ENCODE results near the gene LDB2. TPM values are rescaled to one million over a fixed set of nuclear protein-coding genes. Genes with fewer than 3 reads are reported as not detected.

The LDB2 gene
- total RNA-seq, 1 experiment from 2014 or later, result not detected

GRCh38 chr4:16588149-16588548 is 310.3 kb downstream of the LDB2 start:
- CTCF ChIA-PET, result no interaction called here
- Histone ChIP-seq H3K27ac (ENCODE audit: low read length) (peak overlapping the region; percentile 67), H3K9ac (ENCODE audit: low read length) (peak overlapping the region; percentile 19; the same call in 1 of the 2 replicates), H2AFZ (ENCODE audit: low read length) (no peak overlapping the region), H3K9me3 (ENCODE audit: low read length) (no peaks in the 10 kb centered on the region), H3K36me3 (ENCODE audit: low read depth, low read length) (no peaks in the 10 kb centered on the region), H3K79me2 (ENCODE audit: low read length) (no peaks in the 10 kb centered on the region), H3K4me2 (ENCODE audit: low read length) (peak overlapping the region; percentile 17; the same call in 1 of the 2 replicates), H3K4me1 (ENCODE audit: insufficient read depth, low read length) (peaks cover 31% of the 10 kb centered on the region), H3F3A (ENCODE audit: low read length, unreplicated experiment) (no peaks in the 10 kb centered on the region), H3K4me3 (ENCODE audit: low read length) (no peak overlapping the region), H3K9me2 (replicated peaks; ENCODE audit: low read length) (no peaks in the 10 kb centered on the region), H3K27me3 (ENCODE audit: low read length) (no peaks in the 10 kb centered on the region), H4K20me1 (ENCODE audit: low read length) (no peaks in the 10 kb centered on the region)
- DNase-seq (no peak), ATAC-seq (no peak)
- TF ChIP-seq, protein P1, sequence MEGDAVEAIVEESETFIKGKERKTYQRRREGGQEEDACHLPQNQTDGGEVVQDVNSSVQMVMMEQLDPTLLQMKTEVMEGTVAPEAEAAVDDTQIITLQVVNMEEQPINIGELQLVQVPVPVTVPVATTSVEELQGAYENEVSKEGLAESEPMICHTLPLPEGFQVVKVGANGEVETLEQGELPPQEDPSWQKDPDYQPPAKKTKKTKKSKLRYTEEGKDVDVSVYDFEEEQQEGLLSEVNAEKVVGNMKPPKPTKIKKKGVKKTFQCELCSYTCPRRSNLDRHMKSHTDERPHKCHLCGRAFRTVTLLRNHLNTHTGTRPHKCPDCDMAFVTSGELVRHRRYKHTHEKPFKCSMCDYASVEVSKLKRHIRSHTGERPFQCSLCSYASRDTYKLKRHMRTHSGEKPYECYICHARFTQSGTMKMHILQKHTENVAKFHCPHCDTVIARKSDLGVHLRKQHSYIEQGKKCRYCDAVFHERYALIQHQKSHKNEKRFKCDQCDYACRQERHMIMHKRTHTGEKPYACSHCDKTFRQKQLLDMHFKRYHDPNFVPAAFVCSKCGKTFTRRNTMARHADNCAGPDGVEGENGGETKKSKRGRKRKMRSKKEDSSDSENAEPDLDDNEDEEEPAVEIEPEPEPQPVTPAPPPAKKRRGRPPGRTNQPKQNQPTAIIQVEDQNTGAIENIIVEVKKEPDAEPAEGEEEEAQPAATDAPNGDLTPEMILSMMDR (conservative IDR thresholded peaks at IDR 0.05; ENCODE audit: low read depth, low read length), result no peak
- no peak for TF ChIP-seq EZH2phosphoT487 (IDR thresholded peaks at IDR 0.05; ENCODE audit: borderline replicate concordance, low read length)
- POLR2A ChIA-PET (ENCODE audit: unreplicated experiment), result no interaction called here
- intact Hi-C loops (cut with micrococcal nuclease), result no loop called here
- no TSS peak for BruUV-seq (replicated peaks)

DNA sequence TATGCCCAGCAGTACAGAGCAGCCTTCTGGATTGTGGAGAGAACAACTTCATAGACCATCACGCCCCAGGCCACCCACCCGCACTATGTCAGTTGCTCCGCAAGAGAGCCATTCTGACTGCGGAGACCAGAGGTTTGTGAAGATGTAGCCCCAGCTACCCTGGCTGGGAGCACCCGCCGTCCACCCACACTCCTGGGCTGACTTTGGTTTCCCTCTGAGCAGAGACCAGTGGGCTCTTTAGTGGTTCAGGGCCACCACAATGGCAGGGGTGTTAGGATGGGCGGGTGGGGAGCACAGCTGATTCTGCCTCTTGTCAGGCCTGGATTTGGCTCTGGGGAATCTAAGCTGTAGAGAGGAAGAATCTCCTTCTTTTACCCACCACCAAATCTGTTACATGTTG is 313.4 kb downstream of the LDB2 start:
- H3K4me3 ChIP-seq (ENCODE audit: low read length), result no peak overlapping the region
- no TSS peak for BruUV-seq (replicated peaks)
- H3K36me3 ChIP-seq (ENCODE audit: low read depth, low read length), result no peaks in the 10 kb centered on the region
- DNase-seq, result no peak
- H2AFZ ChIP-seq (ENCODE audit: low read length), result no peak overlapping the region
- H3K9me3 ChIP-seq (ENCODE audit: low read length), result no peaks in the 10 kb centered on the region
- no peaks in the 10 kb centered on the region for H3F3A ChIP-seq (ENCODE audit: low read length, unreplicated experiment)
- H3K9ac ChIP-seq (ENCODE audit: low read length), result no peak overlapping the region
- H3K9me2 ChIP-seq (replicated peaks; ENCODE audit: low read length), result no peaks in the 10 kb centered on the region
- TF ChIP-seq EZH2phosphoT487 (IDR thresholded peaks at IDR 0.05; ENCODE audit: borderline replicate concordance, low read length), result no peak
- TF ChIP-seq, protein P1 (conservative IDR thresholded peaks at IDR 0.05; ENCODE audit: low read depth, low read length), result no peak
- no peak for TF ChIP-seq EZH2 (IDR thresholded peaks at IDR 0.05; ENCODE audit: low read length, unreplicated experiment)
- no peak overlapping the region for H3K27ac ChIP-seq (ENCODE audit: low read length)
- peaks cover 46% of the 10 kb centered on the region for H3K4me1 ChIP-seq (ENCODE audit: insufficient read depth, low read length)
- no peaks in the 10 kb centered on the region for H3K27me3 ChIP-seq (ENCODE audit: low read length)
- ChIA-PET POLR2A (ENCODE audit: unreplicated experiment) (no interaction called here), CTCF (no interaction called here)
- no peak overlapping the region for H3K4me2 ChIP-seq (ENCODE audit: low read length)
- ATAC-seq, result no peak
- no peaks in the 10 kb centered on the region for H3K79me2 ChIP-seq (ENCODE audit: low read length)
- intact Hi-C loops (cut with micrococcal nuclease), result no loop called here
- H4K20me1 ChIP-seq (ENCODE audit: low read length), result no peaks in the 10 kb centered on the region

DNA sequence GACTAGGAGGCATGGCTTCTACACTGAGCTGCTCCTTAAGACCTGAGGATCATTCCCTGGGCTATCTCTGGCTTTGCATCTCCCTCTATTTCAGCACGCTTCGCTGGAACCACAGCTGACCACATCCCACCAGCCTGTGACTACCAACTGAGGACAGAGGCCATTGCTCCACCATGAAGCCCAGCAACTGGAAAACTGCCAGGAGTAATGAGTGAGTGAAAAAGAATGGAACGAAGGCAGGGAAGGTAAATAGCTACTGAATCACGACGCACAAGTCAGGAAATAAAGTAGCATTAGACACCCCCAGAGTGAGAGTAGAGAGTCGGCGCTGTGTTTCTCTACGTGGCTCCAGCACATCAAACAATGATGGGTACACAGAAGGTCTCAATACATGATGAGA is 314.7 kb downstream of the LDB2 start:
- no peaks in the 10 kb centered on the region for H3K9me2 ChIP-seq (replicated peaks; ENCODE audit: low read length)
- no peaks in the 10 kb centered on the region for H3K27me3 ChIP-seq (ENCODE audit: low read length)
- BruUV-seq (replicated peaks), result no TSS peak
- H3K4me1 ChIP-seq (ENCODE audit: insufficient read depth, low read length), result peaks cover 46% of the 10 kb centered on the region
- intact Hi-C loops (cut with micrococcal nuclease), result no loop called here
- no peak overlapping the region for H2AFZ ChIP-seq (ENCODE audit: low read length)
- CTCF ChIA-PET, result no interaction called here
- no peak overlapping the region for H3K4me3 ChIP-seq (ENCODE audit: low read length)
- no peaks in the 10 kb centered on the region for H3K79me2 ChIP-seq (ENCODE audit: low read length)
- H3K9ac ChIP-seq (ENCODE audit: low read length), result no peak overlapping the region
- TF ChIP-seq, protein P1 (conservative IDR thresholded peaks at IDR 0.05; ENCODE audit: low read depth, low read length), result no peak
- H3K4me2 ChIP-seq (ENCODE audit: low read length), result peak overlapping the region; percentile 39
- POLR2A ChIA-PET (ENCODE audit: unreplicated experiment), result no interaction called here
- H3K27ac ChIP-seq (ENCODE audit: low read length), result peak overlapping the region; percentile 62
- DNase-seq (peak; percentile 90), ATAC-seq (peak; percentile 68)
- no peaks in the 10 kb centered on the region for H3K9me3 ChIP-seq (ENCODE audit: low read length)
- no peaks in the 10 kb centered on the region for H4K20me1 ChIP-seq (ENCODE audit: low read length)
- no peaks in the 10 kb centered on the region for H3K36me3 ChIP-seq (ENCODE audit: low read depth, low read length)
- no peaks in the 10 kb centered on the region for H3F3A ChIP-seq (ENCODE audit: low read length, unreplicated experiment)

Data from PC-3 (cell line).